ENCODE results near the gene ZFYVE28.
A peak's percentile ranks its signal among the peaks of the same experiment; 100 is the strongest.

The ZFYVE28 gene

GRCh38 chr4:2262145-2262943 lies 156.1 kb downstream of the ZFYVE28 start:
- FAIRE-seq: peak; percentile 65
- DNase-seq (ENCODE audit: low spot score): peak; percentile 95

GRCh38 chr4:2261853-2262144 lies 156.6 kb downstream of the ZFYVE28 start, which contains the start of gene MXD4:
TSS of gene MXD4 (minus strand) at chr4:2262109. CDS start at chr4:2261980, 129 bp downstream.
- DNase-seq (ENCODE audit: low spot score): no peak
- FAIRE-seq: no peak

- no peak for FAIRE-seq
- peak; percentile 54 for DNase-seq (ENCODE audit: low spot score)
Observed at GRCh38 chr4:2261110-2261852, 157.2 kb downstream of the ZFYVE28 start.

- FAIRE-seq (no peak), DNase-seq (ENCODE audit: low spot score) (no peak)
Observed at GRCh38 chr4:2260344-2261109, 157.9 kb downstream of the ZFYVE28 start.

- DNase-seq (ENCODE audit: low spot score) (no peak), FAIRE-seq (no peak)
Observed at GRCh38 chr4:2259541-2260343, 158.7 kb downstream of the ZFYVE28 start.

- no peak for DNase-seq (ENCODE audit: low spot score)
- no peak for FAIRE-seq
Observed at GRCh38 chr4:2259036-2259540, 159.4 kb downstream of the ZFYVE28 start.

GRCh38 chr4:2258091-2259035 lies 160.1 kb downstream of the ZFYVE28 start:
- DNase-seq (ENCODE audit: low spot score) (no peak), FAIRE-seq (no peak)

- no peak for DNase-seq (ENCODE audit: low spot score)
- no peak for FAIRE-seq
Observed at GRCh38 chr4:2257361-2258081, 160.9 kb downstream of the ZFYVE28 start.

GRCh38 chr4:2256781-2257191 lies 161.7 kb downstream of the ZFYVE28 start:
- DNase-seq (ENCODE audit: low spot score): no peak
- FAIRE-seq: no peak

GRCh38 chr4:2256156-2256731 lies 162.2 kb downstream of the ZFYVE28 start:
- no peak for FAIRE-seq
- no peak for DNase-seq (ENCODE audit: low spot score)

- no peak for DNase-seq (ENCODE audit: low spot score)
- FAIRE-seq: no peak
Observed at GRCh38 chr4:2255501-2256155, 162.8 kb downstream of the ZFYVE28 start.

- no peak for FAIRE-seq
- DNase-seq (ENCODE audit: low spot score): no peak
Observed at GRCh38 chr4:2254665-2255500, 163.6 kb downstream of the ZFYVE28 start.

GRCh38 chr4:2253160-2254084 lies 165.0 kb downstream of the ZFYVE28 start:
- FAIRE-seq (no peak), DNase-seq (ENCODE audit: low spot score) (no peak)

- FAIRE-seq (no peak), DNase-seq (ENCODE audit: low spot score) (no peak)
Observed at GRCh38 chr4:2252530-2253091, 165.8 kb downstream of the ZFYVE28 start.

GRCh38 chr4:2251795-2252529 lies 166.5 kb downstream of the ZFYVE28 start:
- FAIRE-seq (no peak), DNase-seq (ENCODE audit: low spot score) (no peak)
